Measurements from ENCODE around the gene KCNJ16. TPM values are rescaled to one million over a fixed set of nuclear protein-coding genes. Genes with fewer than 3 reads are reported as not detected.

The KCNJ16 gene
- total RNA-seq, 1 experiment from 2014 or later = 9.3 TPM

- ChIA-PET CTCF (interaction anchor here (0.7 kb wide), 1 partner anchor 519 kb away, joined by 3 read pairs; no protein-coding TSS in a partner anchor), POLR2A (no interaction called here)
- no peak overlapping the region for H3K4me3 Mint-ChIP-seq (ENCODE audit: unreplicated experiment)
- Histone ChIP-seq H3K9me3 (no peaks in the 10 kb centered on the region), H3K27me3 (replicated peaks; ENCODE audit: control insufficient read depth, insufficient read depth, low read length) (no peaks in the 10 kb centered on the region), H3K36me3 (ENCODE audit: control insufficient read depth, insufficient read depth, low read length) (no peaks in the 10 kb centered on the region), H3K4me1 (peaks cover 28% of the 10 kb centered on the region), H3K4me3 (ENCODE audit: low read depth, low read length) (no peak overlapping the region)
- no TSS peak for BruUV-seq (replicated peaks)
- H3K27ac Mint-ChIP-seq (ENCODE audit: unreplicated experiment) = no peak overlapping the region
- no peaks in the 10 kb centered on the region for H3K36me3 Mint-ChIP-seq (ENCODE audit: insufficient read depth, unreplicated experiment)
- H3K27me3 Mint-ChIP-seq (ENCODE audit: insufficient read depth, unreplicated experiment) = no peaks in the 10 kb centered on the region
- intact Hi-C loops (cut with micrococcal nuclease; ENCODE audit: unreplicated experiment) = no loop called here
- peaks cover 43% of the 10 kb centered on the region for H3K4me1 Mint-ChIP-seq (ENCODE audit: low read depth, unreplicated experiment)
- H3K9me3 Mint-ChIP-seq (ENCODE audit: unreplicated experiment) = peaks cover 9% of the 10 kb centered on the region
- no peak for TF ChIP-seq CTCF (IDR thresholded peaks at IDR 0.05; ENCODE audit: insufficient read depth in 1 of 2, low read depth in 1 of 2, low read length in 1 of 2, severe bottlenecking in 1 of 2, unreplicated experiment in 1 of 2)
- DNase-seq = no peak
Measured at GRCh38 chr17:70124723-70125122, 49.7 kb downstream of the KCNJ16 start.

DNA sequence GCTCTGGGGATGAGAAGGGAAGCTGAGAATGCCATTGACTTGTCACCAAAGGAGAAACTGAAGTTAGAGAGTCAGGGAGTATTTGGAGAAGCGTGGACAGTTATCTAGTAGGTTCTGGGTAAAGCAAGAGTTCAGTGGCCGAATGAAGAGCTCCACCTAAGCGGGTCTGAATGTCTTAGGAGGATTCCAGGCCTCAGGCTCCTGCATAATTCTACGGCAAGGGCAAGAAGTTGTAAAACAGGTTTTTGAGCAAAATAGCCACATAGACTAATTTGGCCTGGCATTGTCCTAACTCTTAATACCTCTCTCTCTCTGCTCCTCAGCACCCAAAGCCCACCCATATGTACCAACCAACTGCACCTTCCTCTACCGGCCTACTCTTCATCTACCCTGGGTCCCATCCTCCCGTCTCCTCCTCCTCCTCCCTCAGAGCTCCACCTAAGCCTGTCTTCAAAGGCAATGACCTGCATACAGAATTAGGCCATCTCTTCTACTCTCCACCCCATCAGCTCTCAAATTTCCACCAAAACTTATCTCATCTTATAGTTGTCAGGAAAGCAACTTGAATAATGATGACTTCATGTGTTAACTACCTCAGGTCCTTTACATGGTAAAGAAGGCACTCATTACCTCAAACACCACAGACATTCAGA lies 52.3 kb downstream of the KCNJ16 start:
- no peak overlapping the region for H3K27ac Mint-ChIP-seq (ENCODE audit: unreplicated experiment)
- Histone ChIP-seq H3K4me3 (ENCODE audit: low read depth, low read length) (no peak overlapping the region), H3K9me3 (no peaks in the 10 kb centered on the region), H3K36me3 (ENCODE audit: control insufficient read depth, insufficient read depth, low read length) (no peaks in the 10 kb centered on the region), H3K4me1 (peaks cover 28% of the 10 kb centered on the region), H3K27me3 (replicated peaks; ENCODE audit: control insufficient read depth, insufficient read depth, low read length) (no peaks in the 10 kb centered on the region)
- CTCF ChIA-PET = no interaction called here
- H3K27me3 Mint-ChIP-seq (ENCODE audit: insufficient read depth, unreplicated experiment) = no peaks in the 10 kb centered on the region
- intact Hi-C loops (cut with micrococcal nuclease; ENCODE audit: unreplicated experiment) = no loop called here
- DNase-seq = no peak
- TF ChIP-seq CTCF (IDR thresholded peaks at IDR 0.05; ENCODE audit: insufficient read depth in 1 of 2, low read depth in 1 of 2, low read length in 1 of 2, severe bottlenecking in 1 of 2, unreplicated experiment in 1 of 2) = no peak
- H3K4me3 Mint-ChIP-seq (ENCODE audit: unreplicated experiment) = no peak overlapping the region
- POLR2A ChIA-PET = no interaction called here
- peaks cover 43% of the 10 kb centered on the region for H3K4me1 Mint-ChIP-seq (ENCODE audit: low read depth, unreplicated experiment)
- H3K36me3 Mint-ChIP-seq (ENCODE audit: insufficient read depth, unreplicated experiment) = peaks cover 6% of the 10 kb centered on the region
- no peaks in the 10 kb centered on the region for H3K9me3 Mint-ChIP-seq (ENCODE audit: unreplicated experiment)
- no TSS peak for BruUV-seq (replicated peaks)

DNA sequence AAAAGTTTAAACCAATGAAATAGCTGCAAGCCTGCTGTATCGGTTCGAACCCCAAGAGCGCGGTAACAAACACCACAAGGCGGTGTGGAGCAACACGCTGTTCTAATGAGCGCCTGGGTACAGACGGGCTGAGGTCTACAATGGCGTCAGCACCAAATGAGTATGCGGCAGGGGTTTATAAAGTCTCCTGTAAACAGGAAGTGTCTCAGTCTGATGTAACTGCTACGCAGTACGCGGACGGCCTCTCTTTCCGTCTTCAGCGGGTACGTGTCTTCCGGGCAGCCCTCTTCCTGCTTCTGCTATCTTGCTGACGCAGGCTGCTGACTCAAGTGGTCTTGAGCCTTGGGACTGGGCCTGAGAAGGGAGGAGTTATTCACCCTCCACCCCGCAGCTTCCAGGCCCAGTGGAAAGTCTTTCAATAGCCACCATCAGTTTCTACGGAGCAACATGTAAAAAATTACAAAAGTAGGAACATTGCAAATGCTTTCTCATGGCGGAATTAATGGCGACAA lies 53.8 kb downstream of the KCNJ16 start:
- Histone ChIP-seq H3K36me3 (ENCODE audit: control insufficient read depth, insufficient read depth, low read length) (no peaks in the 10 kb centered on the region), H3K27me3 (replicated peaks; ENCODE audit: control insufficient read depth, insufficient read depth, low read length) (no peaks in the 10 kb centered on the region), H3K9me3 (no peaks in the 10 kb centered on the region), H3K4me3 (ENCODE audit: low read depth, low read length) (no peak overlapping the region), H3K4me1 (peaks cover 15% of the 10 kb centered on the region)
- Mint-ChIP-seq H3K27me3 (ENCODE audit: insufficient read depth, unreplicated experiment) (no peaks in the 10 kb centered on the region), H3K27ac (ENCODE audit: unreplicated experiment) (no peak overlapping the region), H3K36me3 (ENCODE audit: insufficient read depth, unreplicated experiment) (peaks cover 6% of the 10 kb centered on the region), H3K4me1 (ENCODE audit: low read depth, unreplicated experiment) (peaks cover 30% of the 10 kb centered on the region), H3K4me3 (ENCODE audit: unreplicated experiment) (no peak overlapping the region), H3K9me3 (ENCODE audit: unreplicated experiment) (no peaks in the 10 kb centered on the region)
- intact Hi-C loops (cut with micrococcal nuclease; ENCODE audit: unreplicated experiment) = no loop called here
- DNase-seq = no peak
- no TSS peak for BruUV-seq (replicated peaks)
- ChIA-PET POLR2A (no interaction called here), CTCF (no interaction called here)
- TF ChIP-seq CTCF (IDR thresholded peaks at IDR 0.05; ENCODE audit: insufficient read depth in 1 of 2, low read depth in 1 of 2, low read length in 1 of 2, severe bottlenecking in 1 of 2, unreplicated experiment in 1 of 2) = no peak
